ENCODE results near the gene SLC18A2.
"Not testable (repeated sequence)": the region's sequence is repeated elsewhere in the genome, so short reads cannot be mapped to it uniquely, and the experiment has no call there.

DNA sequence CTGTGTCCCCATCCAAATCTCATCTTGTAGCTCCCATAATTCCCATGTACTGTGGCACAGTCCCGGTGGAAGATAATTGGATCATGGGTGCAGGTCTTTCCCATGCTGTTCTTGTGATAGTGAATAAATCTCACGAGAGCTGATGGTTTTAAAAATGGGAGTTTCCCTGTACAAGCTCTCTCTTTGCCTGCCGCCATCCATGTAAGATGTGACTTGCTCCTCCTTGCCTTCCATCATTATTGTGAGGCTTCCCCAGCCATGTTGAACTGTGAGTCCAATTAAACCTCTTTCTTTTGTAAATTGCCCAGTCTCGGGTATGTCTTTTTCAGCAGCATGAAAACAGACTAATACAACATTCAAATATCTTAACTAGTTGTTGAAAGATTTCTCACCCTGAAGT lies 10.8 kb upstream of the SLC18A2 start:
- TF ChIP-seq, protein P1, sequence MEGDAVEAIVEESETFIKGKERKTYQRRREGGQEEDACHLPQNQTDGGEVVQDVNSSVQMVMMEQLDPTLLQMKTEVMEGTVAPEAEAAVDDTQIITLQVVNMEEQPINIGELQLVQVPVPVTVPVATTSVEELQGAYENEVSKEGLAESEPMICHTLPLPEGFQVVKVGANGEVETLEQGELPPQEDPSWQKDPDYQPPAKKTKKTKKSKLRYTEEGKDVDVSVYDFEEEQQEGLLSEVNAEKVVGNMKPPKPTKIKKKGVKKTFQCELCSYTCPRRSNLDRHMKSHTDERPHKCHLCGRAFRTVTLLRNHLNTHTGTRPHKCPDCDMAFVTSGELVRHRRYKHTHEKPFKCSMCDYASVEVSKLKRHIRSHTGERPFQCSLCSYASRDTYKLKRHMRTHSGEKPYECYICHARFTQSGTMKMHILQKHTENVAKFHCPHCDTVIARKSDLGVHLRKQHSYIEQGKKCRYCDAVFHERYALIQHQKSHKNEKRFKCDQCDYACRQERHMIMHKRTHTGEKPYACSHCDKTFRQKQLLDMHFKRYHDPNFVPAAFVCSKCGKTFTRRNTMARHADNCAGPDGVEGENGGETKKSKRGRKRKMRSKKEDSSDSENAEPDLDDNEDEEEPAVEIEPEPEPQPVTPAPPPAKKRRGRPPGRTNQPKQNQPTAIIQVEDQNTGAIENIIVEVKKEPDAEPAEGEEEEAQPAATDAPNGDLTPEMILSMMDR (IDR thresholded peaks at IDR 0.05 in 2 of 3, conservative IDR thresholded peaks at IDR 0.05 in 1 of 3; ENCODE audit: control insufficient read depth in 2 of 3, extremely low read depth in 1 of 3, insufficient read depth in 1 of 3, low read depth in 3 of 3, low read length in 3 of 3) = not testable (repeated sequence)
- TF ChIP-seq MEF2A (IDR thresholded peaks at IDR 0.05; ENCODE audit: insufficient read depth, low read depth, low read length); BACH1 (IDR thresholded peaks at IDR 0.05; ENCODE audit: borderline replicate concordance); EGR1 (IDR thresholded peaks at IDR 0.05; ENCODE audit: borderline replicate concordance in 1 of 2, low read depth in 2 of 2, low read length in 2 of 2); SP1 (IDR thresholded peaks at IDR 0.05; ENCODE audit: low read depth, low read length); KDM1A (IDR thresholded peaks at IDR 0.05; ENCODE audit: borderline replicate concordance); SMC3 (IDR thresholded peaks at IDR 0.05; ENCODE audit: borderline replicate concordance, low read length); ZNF207 (IDR thresholded peaks at IDR 0.05; ENCODE audit: borderline replicate concordance): not testable (repeated sequence)
- TF ChIP-seq, protein P2, sequence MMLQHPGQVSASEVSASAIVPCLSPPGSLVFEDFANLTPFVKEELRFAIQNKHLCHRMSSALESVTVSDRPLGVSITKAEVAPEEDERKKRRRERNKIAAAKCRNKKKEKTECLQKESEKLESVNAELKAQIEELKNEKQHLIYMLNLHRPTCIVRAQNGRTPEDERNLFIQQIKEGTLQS (IDR thresholded peaks at IDR 0.05; ENCODE audit: borderline replicate concordance, extremely low read depth, low read depth, low read length) = not testable (repeated sequence)
- TF ChIP-seq, protein P3, sequence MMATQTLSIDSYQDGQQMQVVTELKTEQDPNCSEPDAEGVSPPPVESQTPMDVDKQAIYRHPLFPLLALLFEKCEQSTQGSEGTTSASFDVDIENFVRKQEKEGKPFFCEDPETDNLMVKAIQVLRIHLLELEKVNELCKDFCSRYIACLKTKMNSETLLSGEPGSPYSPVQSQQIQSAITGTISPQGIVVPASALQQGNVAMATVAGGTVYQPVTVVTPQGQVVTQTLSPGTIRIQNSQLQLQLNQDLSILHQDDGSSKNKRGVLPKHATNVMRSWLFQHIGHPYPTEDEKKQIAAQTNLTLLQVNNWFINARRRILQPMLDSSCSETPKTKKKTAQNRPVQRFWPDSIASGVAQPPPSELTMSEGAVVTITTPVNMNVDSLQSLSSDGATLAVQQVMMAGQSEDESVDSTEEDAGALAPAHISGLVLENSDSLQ (IDR thresholded peaks at IDR 0.05) = not testable (repeated sequence)

Data from GM12878 (cell line).